Upper lobe of left lung (tissue), 6 donors: ENCODE measurements around the gene LEKR1. TPM values are rescaled to one million over a fixed set of nuclear protein-coding genes. Genes with fewer than 3 reads are reported as not detected.

Experiments
- ATAC-seq, 2 donors: fragments of 200-7000 bp; cut with Tn5 transposase; one replicate each; pipeline ENCODE4 v1.9.1; 2022; ENCODE audit warnings: mild to moderate bottlenecking in 2 of 2, moderate library complexity in 2 of 2; ENCODE audit not compliant: low FRiP score in 2 of 2
- DNase-seq, 2 donors: peaks; one replicate each; pipeline ENCODE4 v3.0.0-alpha.2; 2019 to 2020
- H3K27ac ChIP-seq, 4 donors: fragments of 200-600 bp; sonication (generic); one replicate each; pipeline ENCODE4 v1.5.1; 2016 to 2019
- H3K27me3 ChIP-seq, 4 donors: fragments of 200-600 bp; sonication (generic); one replicate each; pipeline ENCODE4 v1.5.1; 2017 to 2019
- H3K36me3 ChIP-seq, 4 donors: fragments of 200-600 bp; sonication (generic); one replicate each; pipeline ENCODE4 v1.5.1; 2016 to 2019
- H3K4me1 ChIP-seq, 4 donors: fragments of 200-600 bp; sonication (generic); one replicate each; pipeline ENCODE4 v1.5.1; 2018 to 2019
- H3K4me3 ChIP-seq, 4 donors: fragments of 200-600 bp; sonication (generic); one replicate each; pipeline ENCODE4 v1.5.1; 2017 to 2019; ENCODE audit warnings: mild to moderate bottlenecking in 2 of 4, moderate library complexity in 1 of 4
- H3K9me3 ChIP-seq, 4 donors: fragments of 200-600 bp; sonication (generic); one replicate each; pipeline ENCODE4 v1.5.1; 2018 to 2019
- CTCF ChIP-seq, 6 experiments: fragments of 450-650 bp in 4 of 6; fragments of 200-600 bp in 2 of 6; sonication (generic) in 2 of 6; IDR thresholded peaks; one replicate each; pipeline ENCODE4 v1.5.1; 2016 to 2019; ENCODE audit warnings: antibody characterized with exemption in 6 of 6
- EP300 ChIP-seq, 4 donors: sonication (generic); formaldehyde crosslinking; IDR thresholded peaks; one replicate each; pipeline ENCODE4 v1.5.1; 2017; ENCODE audit warnings: antibody characterized with exemption in 4 of 4, control low read depth in 2 of 4
- POLR2A ChIP-seq, 4 donors: fragments of 450-650 bp; IDR thresholded peaks; one replicate each; pipeline ENCODE4 v1.5.1; 2016 to 2017; ENCODE audit warnings: antibody characterized with exemption in 4 of 4, mild to moderate bottlenecking in 2 of 4
- POLR2AphosphoS5 ChIP-seq, 2 donors: sonication (generic); formaldehyde crosslinking; IDR thresholded peaks; one replicate each; pipeline ENCODE4 v1.5.1; 2017; ENCODE audit warnings: antibody characterized with exemption in 2 of 2
- WGBS, 2 donors: methylation state at CpG; one replicate each; pipeline ENCODE4 v1.1.5; 2017 to 2018; 5-methylcytosine and 5-hydroxymethylcytosine counted together
- total RNA-seq, 6 donors: library from RNA; depleted of rRNA in 4 of 6; stranded (reverse); fragments of >200 nt in 4 of 6; gene quantifications; one replicate each; pipeline versions ENCODE4 v1.1.0 to v1.2.1, GENCODE V29; 2016 to 2021
- donor health status: DM: no; HTN: no; CAD: no; lungs with moderate emphysema.
- donor health status: DM: no; HTN: yes; CAD: no; lungs with severe emphysema.

Gene LEKR1
- total RNA-seq, 6 donors from 2014 or later: 1.0 to 9.1 (median 2.2) TPM

- ATAC-seq (no peak), DNase-seq (no peak)
Measured at GRCh38 chr3:156792114-156792513, 34.0 kb upstream of the LEKR1 start.

GRCh38 chr3:156792536-156792935, 33.6 kb upstream of the LEKR1 start:
- TF ChIP-seq CTCF (IDR thresholded peaks at IDR 0.05): no peak
- no peak overlapping the region for H3K27ac ChIP-seq
- DNase-seq (no peak), ATAC-seq (no peak)
- no peaks in the 10 kb centered on the region for H3K4me1 ChIP-seq
- H3K4me3 ChIP-seq: no peak overlapping the region
- no peaks in the 10 kb centered on the region for H3K27me3 ChIP-seq
- no peaks in the 10 kb centered on the region for H3K36me3 ChIP-seq
- H3K9me3 ChIP-seq: no peaks in the 10 kb centered on the region
- WGBS, 2 donors: 59 to 62% methylated on average over 3 of the region's 3 CpGs

More at GRCh38 chr3:156792114-156792513, 34.0 kb upstream of the LEKR1 start:
- H3K4me1 ChIP-seq: no peaks in the 10 kb centered on the region
- 90 to 98% methylated on average over 3 of the region's 3 CpGs for WGBS, 2 donors
- no peaks in the 10 kb centered on the region for H3K36me3 ChIP-seq
- no peaks in the 10 kb centered on the region for H3K27me3 ChIP-seq
- H3K27ac ChIP-seq: no peak overlapping the region
- no peak for TF ChIP-seq EP300 (IDR thresholded peaks at IDR 0.05)
- no peak for TF ChIP-seq POLR2A (IDR thresholded peaks at IDR 0.05)
- TF ChIP-seq CTCF (IDR thresholded peaks at IDR 0.05): no peak
- no peak for TF ChIP-seq POLR2AphosphoS5 (IDR thresholded peaks at IDR 0.05)
- no peaks in the 10 kb centered on the region for H3K9me3 ChIP-seq
- no peak overlapping the region for H3K4me3 ChIP-seq

GRCh38 chr3:156792945-156793344, 33.2 kb upstream of the LEKR1 start:
- H3K4me3 ChIP-seq: no peak overlapping the region
- ATAC-seq (no peak), DNase-seq (no peak)
- no peaks in the 10 kb centered on the region for H3K4me1 ChIP-seq
- no peak overlapping the region for H3K27ac ChIP-seq
- TF ChIP-seq EP300 (IDR thresholded peaks at IDR 0.05): no peak
- no peaks in the 10 kb centered on the region for H3K9me3 ChIP-seq
- WGBS, 2 donors: 78 to 79% methylated on average over 2 of the region's 2 CpGs
- no peaks in the 10 kb centered on the region for H3K36me3 ChIP-seq
- H3K27me3 ChIP-seq: no peaks in the 10 kb centered on the region

GRCh38 chr3:156793400-156793799, 32.8 kb upstream of the LEKR1 start:
- Histone ChIP-seq H3K27ac (no peak overlapping the region), H3K36me3 (no peaks in the 10 kb centered on the region), H3K9me3 (no peaks in the 10 kb centered on the region), H3K4me3 (no peak overlapping the region), H3K27me3 (no peaks in the 10 kb centered on the region), H3K4me1 (no peaks in the 10 kb centered on the region)
- TF ChIP-seq EP300 (IDR thresholded peaks at IDR 0.05): no peak
- no peak for TF ChIP-seq CTCF (IDR thresholded peaks at IDR 0.05)
- TF ChIP-seq POLR2A (IDR thresholded peaks at IDR 0.05): no peak
- no peak for TF ChIP-seq POLR2AphosphoS5 (IDR thresholded peaks at IDR 0.05)
- DNase-seq (no peak), ATAC-seq (no peak)
- 70 to 71% methylated on average over 1 of the region's 1 CpG for WGBS, 2 donors

GRCh38 chr3:156793851-156794250, 32.3 kb upstream of the LEKR1 start:
- 86 to 89% methylated on average over 2 of the region's 2 CpGs for WGBS, 2 donors
- no peaks in the 10 kb centered on the region for H3K27me3 ChIP-seq
- H3K36me3 ChIP-seq: no peaks in the 10 kb centered on the region
- H3K4me3 ChIP-seq: no peak overlapping the region
- no peak for DNase-seq
- no peak for ATAC-seq
- H3K27ac ChIP-seq: no peak overlapping the region
- H3K4me1 ChIP-seq: no peaks in the 10 kb centered on the region
- TF ChIP-seq EP300 (IDR thresholded peaks at IDR 0.05) (no peak), CTCF (IDR thresholded peaks at IDR 0.05) (no peak), POLR2A (IDR thresholded peaks at IDR 0.05) (no peak), POLR2AphosphoS5 (IDR thresholded peaks at IDR 0.05) (no peak)
- H3K9me3 ChIP-seq: no peaks in the 10 kb centered on the region
